Naive B cell (primary cell): ENCODE data around the gene CDK13. TPM values are rescaled to one million over a fixed set of nuclear protein-coding genes. Genes with fewer than 3 reads are reported as not detected.
A peak's percentile ranks its signal among the peaks of the same experiment; 100 is the strongest.

ENCODE experiments used
- ATAC-seq, 2 donors: fragments of 150-1000 bp; cut with Tn5 transposase; 2 replicates each; pipeline ENCODE4 v1.10.0; 2021; ENCODE audit warnings: low read depth in 2 of 2, mild to moderate bottlenecking in 2 of 2, moderate library complexity in 2 of 2
- DNase-seq: peaks from one replicate; pipeline ENCODE4 v3.0.0; 2022
- H3K27ac Mint-ChIP-seq, 6 donors: one replicate each; pipeline ENCODE4 v1.8.0; 2020 to 2022; ENCODE audit warnings: mild to moderate bottlenecking in 6 of 6, mixed read lengths in 6 of 6, moderate library complexity in 5 of 6, inconsistent platforms in 2 of 6
- H3K27me3 Mint-ChIP-seq, 3 donors: one replicate each; pipeline ENCODE4 v1.8.0; 2021 to 2022; ENCODE audit warnings: mixed read lengths in 3 of 3, mild to moderate bottlenecking in 1 of 3
- H3K36me3 Mint-ChIP-seq, 2 donors: one replicate each; pipeline ENCODE4 v1.8.0; 2020 to 2022; ENCODE audit warnings: mixed read lengths in 2 of 2, inconsistent platforms in 1 of 2, mild to moderate bottlenecking in 1 of 2
- H3K4me1 Mint-ChIP-seq, 3 donors: one replicate each; pipeline ENCODE4 v1.8.0; 2020 to 2022; ENCODE audit warnings: mixed read lengths in 3 of 3, inconsistent platforms in 1 of 3, mild to moderate bottlenecking in 1 of 3, moderate library complexity in 1 of 3
- H3K4me3 Mint-ChIP-seq, 8 donors: one replicate each; pipeline ENCODE4 v1.8.0; 2020 to 2022; ENCODE audit warnings: mild to moderate bottlenecking in 8 of 8, mixed read lengths in 8 of 8, moderate library complexity in 8 of 8, inconsistent platforms in 2 of 8
- H3K9me3 Mint-ChIP-seq, 7 donors: one replicate each; pipeline ENCODE4 v1.8.0; 2020 to 2022; ENCODE audit warnings: mixed read lengths in 7 of 7, mild to moderate bottlenecking in 5 of 7, inconsistent platforms in 2 of 7, moderate library complexity in 1 of 7
- polyA plus RNA-seq, 6 donors: library from polyadenylated mRNA; unstranded; fragments of 300-500 nt; fragmentation: Illumina TruSeq; gene quantifications; one replicate each; pipeline ENCODE4 v1.2.3, GENCODE V29; 2021; ENCODE audit warnings: low read depth in 6 of 6

Gene CDK13
- polyA plus RNA-seq, 6 donors from 2014 or later: 21.1 to 148 (median 56.2) TPM

DNA sequence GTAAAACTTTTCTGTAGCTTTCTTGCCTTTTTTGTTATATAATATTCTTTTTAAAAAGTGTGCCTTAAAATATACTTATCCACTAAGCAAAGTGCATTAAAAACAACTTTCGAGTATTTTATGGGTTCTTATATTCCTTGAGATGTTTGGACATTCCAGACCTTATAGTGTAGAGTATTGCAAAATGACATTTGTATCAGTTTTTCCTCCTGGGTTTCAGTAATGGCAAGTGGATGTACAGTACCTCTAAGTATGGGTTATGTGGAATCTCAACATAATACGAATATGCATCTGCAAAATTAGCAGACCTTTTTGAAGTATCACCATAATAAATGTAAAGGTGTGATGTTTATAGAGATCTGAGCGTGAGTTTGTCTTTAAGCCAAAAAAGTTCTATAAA is 2.7 kb downstream of the CDK13 start:
- peaks cover 50 to 66% (median 56%) of the 10 kb centered on the region in 3 donors for H3K4me1 Mint-ChIP-seq
- DNase-seq (no peak), ATAC-seq (no peak)
- no peaks in the 10 kb centered on the region for H3K27me3 Mint-ChIP-seq
- H3K9me3 Mint-ChIP-seq: no peaks in the 10 kb centered on the region
- H3K4me3 Mint-ChIP-seq: peak overlapping the region; percentile 84 to 99 (median 96)
- H3K27ac Mint-ChIP-seq: peak overlapping the region in 4 of 6 donors; percentile 85 to 92 (median 90)
- peaks cover 7 to 15% of the 10 kb centered on the region in 2 donors for H3K36me3 Mint-ChIP-seq

GRCh38 chr7:39954694-39955093 is 4.6 kb downstream of the CDK13 start:
- ATAC-seq (no peak), DNase-seq (no peak)
- Mint-ChIP-seq H3K27me3 (no peaks in the 10 kb centered on the region), H3K27ac (peak overlapping the region in 3 of 6 donors; percentile 11 to 60 (median 14)), H3K36me3 (peaks cover 7 to 15% of the 10 kb centered on the region in 2 donors), H3K4me3 (peak overlapping the region; percentile 23 to 92 (median 62)), H3K4me1 (peaks cover 39 to 70% (median 49%) of the 10 kb centered on the region in 3 donors), H3K9me3 (no peaks in the 10 kb centered on the region)

- Mint-ChIP-seq H3K36me3 (peaks cover 7 to 14% of the 10 kb centered on the region in 2 donors), H3K4me1 (peaks cover 36 to 86% (median 58%) of the 10 kb centered on the region in 3 donors), H3K27me3 (no peaks in the 10 kb centered on the region), H3K27ac (peak overlapping the region in 2 of 6 donors; percentile 23 to 30), H3K4me3 (peak overlapping the region in 7 of 8 donors; percentile 26 to 83 (median 55)), H3K9me3 (peaks cover 0 to 3% (median 0%) of the 10 kb centered on the region in 7 donors)
- ATAC-seq (peak in 1 of 2 donors; percentile 50), DNase-seq (no peak)
Observed at GRCh38 chr7:39958038-39958437, 8.0 kb downstream of the CDK13 start.

DNA sequence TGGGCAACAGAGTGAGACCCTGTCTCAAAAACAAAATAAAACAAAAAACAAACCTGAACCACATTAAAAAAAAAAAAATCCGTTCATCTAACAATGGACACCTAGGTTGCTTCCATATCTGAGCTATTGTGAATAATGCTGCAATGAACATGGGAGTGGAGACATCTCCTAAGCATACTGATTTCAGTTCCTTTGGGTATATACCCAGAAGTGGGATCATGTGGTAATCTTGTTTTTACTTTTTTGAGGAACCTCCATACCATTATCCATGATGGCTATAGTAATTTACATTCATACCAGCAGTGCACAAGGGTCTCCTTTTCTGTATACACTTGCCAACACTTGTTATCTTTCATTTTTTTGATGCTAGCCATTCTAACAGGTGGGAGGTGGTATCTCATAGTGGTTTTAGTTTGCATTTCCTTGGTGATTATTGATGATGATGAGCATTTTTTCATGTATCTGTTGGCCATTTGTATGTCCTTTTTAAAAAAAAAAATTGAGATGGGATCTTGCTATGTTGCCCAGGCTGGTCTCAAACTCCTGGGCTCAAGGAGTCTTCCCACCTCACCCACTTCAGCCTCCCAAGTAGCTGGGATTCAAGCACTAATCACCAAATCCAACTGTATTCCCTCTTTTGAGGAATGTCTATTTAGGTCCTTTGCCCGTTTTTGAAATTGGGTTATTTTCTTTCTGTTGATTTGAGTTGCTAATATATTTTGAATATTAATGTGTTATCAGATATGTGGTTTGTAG is 17.5 kb downstream of the CDK13 start:
- no peaks in the 10 kb centered on the region for H3K27me3 Mint-ChIP-seq
- DNase-seq: no peak
- H3K9me3 Mint-ChIP-seq: peaks cover 0 to 3% (median 0%) of the 10 kb centered on the region in 7 donors
- peaks cover 0 to 5% of the 10 kb centered on the region in 2 donors for H3K36me3 Mint-ChIP-seq
- peak overlapping the region in 4 of 8 donors; percentile 17 to 79 (median 72) for H3K4me3 Mint-ChIP-seq
- no peak for ATAC-seq
- H3K27ac Mint-ChIP-seq: peak overlapping the region in 4 of 6 donors; percentile 77 to 86 (median 85)
- H3K4me1 Mint-ChIP-seq: peaks cover 69 to 99% (median 99%) of the 10 kb centered on the region in 3 donors

- DNase-seq (no peak), ATAC-seq (no peak)
- Mint-ChIP-seq H3K4me3 (peak overlapping the region; percentile 25 to 83 (median 69)), H3K9me3 (peaks cover 0 to 3% (median 0%) of the 10 kb centered on the region in 7 donors), H3K27ac (peak overlapping the region; percentile 77 to 94 (median 88)), H3K27me3 (no peaks in the 10 kb centered on the region), H3K4me1 (peaks cover 77 to 97% (median 84%) of the 10 kb centered on the region in 3 donors), H3K36me3 (peaks cover 0 to 11% of the 10 kb centered on the region in 2 donors)
Observed at GRCh38 chr7:39969431-39969830, 19.4 kb downstream of the CDK13 start.

GRCh38 chr7:39971924-39972323 is 21.9 kb downstream of the CDK13 start:
- Mint-ChIP-seq H3K4me1 (peaks cover 59 to 72% (median 66%) of the 10 kb centered on the region in 3 donors), H3K9me3 (no peaks in the 10 kb centered on the region), H3K36me3 (peaks cover 0 to 11% of the 10 kb centered on the region in 2 donors), H3K27ac (peak overlapping the region; percentile 67 to 93 (median 85)), H3K4me3 (peak overlapping the region; percentile 61 to 82 (median 70)), H3K27me3 (no peaks in the 10 kb centered on the region)
- DNase-seq (no peak), ATAC-seq (peak; percentile 52 to 82)

DNA sequence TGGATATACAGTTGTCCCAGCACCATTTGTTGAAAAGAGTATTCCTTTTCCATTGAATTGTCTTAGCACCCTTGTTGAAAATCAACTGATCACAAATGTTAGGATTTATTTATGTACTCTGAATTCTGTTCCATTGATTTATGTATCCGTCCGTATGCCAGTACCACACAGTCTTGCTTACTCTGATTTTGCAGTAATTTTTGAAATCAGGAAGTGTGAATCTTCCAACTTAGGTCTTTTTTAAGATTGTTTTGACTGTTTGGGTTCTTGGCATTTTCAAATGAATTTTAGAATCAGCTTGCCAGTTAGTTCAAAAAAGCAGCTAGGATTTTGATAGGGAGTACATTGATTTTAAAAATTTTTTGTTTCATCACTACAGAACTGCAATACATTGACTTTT is 23.7 kb downstream of the CDK13 start:
- H3K27me3 Mint-ChIP-seq: no peaks in the 10 kb centered on the region
- DNase-seq (no peak), ATAC-seq (no peak)
- peaks cover 40 to 53% (median 48%) of the 10 kb centered on the region in 3 donors for H3K4me1 Mint-ChIP-seq
- H3K36me3 Mint-ChIP-seq: peaks cover 0 to 6% of the 10 kb centered on the region in 2 donors
- H3K4me3 Mint-ChIP-seq: peak overlapping the region in 7 of 8 donors; percentile 28 to 84 (median 71)
- H3K27ac Mint-ChIP-seq: peak overlapping the region; percentile 28 to 88 (median 84)
- H3K9me3 Mint-ChIP-seq: no peaks in the 10 kb centered on the region

- Mint-ChIP-seq H3K27ac (no peak overlapping the region), H3K27me3 (no peaks in the 10 kb centered on the region), H3K36me3 (peaks cover 0 to 6% of the 10 kb centered on the region in 2 donors), H3K4me3 (no peak overlapping the region), H3K9me3 (no peaks in the 10 kb centered on the region), H3K4me1 (peaks cover 8 to 12% (median 9%) of the 10 kb centered on the region in 3 donors)
- peak; percentile 24 for DNase-seq
- peak; percentile 85 to 87 for ATAC-seq
Observed at GRCh38 chr7:39978230-39978934, 28.3 kb downstream of the CDK13 start.

GRCh38 chr7:39979406-39980073 is 29.5 kb downstream of the CDK13 start:
- DNase-seq (no peak), ATAC-seq (peak; percentile 23 to 56)
- Mint-ChIP-seq H3K9me3 (no peaks in the 10 kb centered on the region), H3K4me1 (peaks cover 10 to 20% (median 11%) of the 10 kb centered on the region in 3 donors), H3K27ac (no peak overlapping the region), H3K27me3 (no peaks in the 10 kb centered on the region), H3K4me3 (no peak overlapping the region), H3K36me3 (no peaks in the 10 kb centered on the region)

DNA sequence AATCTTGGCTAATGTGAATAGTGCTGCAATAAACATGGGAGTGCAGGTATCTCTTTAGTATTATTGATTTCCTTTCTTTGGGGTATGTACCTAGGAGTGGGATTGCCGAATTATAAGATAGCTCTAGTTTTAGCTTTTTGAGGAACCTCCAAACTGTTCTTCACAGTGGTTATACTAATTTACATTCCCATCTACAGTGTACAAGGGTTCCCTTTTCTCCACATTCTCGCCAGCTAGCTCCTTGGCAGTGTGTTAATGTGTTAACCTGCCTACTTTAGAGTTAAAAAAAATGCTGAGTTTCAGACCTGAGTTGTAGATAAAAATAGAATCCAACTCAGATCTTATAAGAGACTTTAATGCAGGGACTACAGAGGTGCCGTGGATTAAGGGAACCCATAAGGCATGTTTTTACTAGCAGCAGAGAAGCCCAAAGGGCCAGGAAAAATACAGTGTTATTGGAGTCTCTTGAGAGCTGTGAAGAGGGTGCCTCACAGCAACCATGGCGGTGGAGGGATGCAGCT is 35.4 kb downstream of the CDK13 start:
- H3K4me3 Mint-ChIP-seq: peak overlapping the region in 3 of 8 donors; percentile 21 to 53 (median 21)

GRCh38 chr7:39987641-39988347 is 37.7 kb downstream of the CDK13 start:
- peaks cover 8 to 19% of the 10 kb centered on the region in 2 donors for H3K36me3 Mint-ChIP-seq
- peaks cover 36 to 58% (median 50%) of the 10 kb centered on the region in 3 donors for H3K4me1 Mint-ChIP-seq
- no peaks in the 10 kb centered on the region for H3K27me3 Mint-ChIP-seq
- H3K4me3 Mint-ChIP-seq: peak overlapping the region in 1 of 8 donors; percentile 48
- no peak for ATAC-seq
- peak overlapping the region; percentile 19 to 80 (median 49) for H3K27ac Mint-ChIP-seq
- DNase-seq: no peak
- H3K9me3 Mint-ChIP-seq: no peaks in the 10 kb centered on the region

More for the DNA sequence above, 35.4 kb downstream of the CDK13 start:
- Mint-ChIP-seq H3K4me1 (peaks cover 33 to 54% (median 47%) of the 10 kb centered on the region in 3 donors), H3K9me3 (no peaks in the 10 kb centered on the region), H3K36me3 (peaks cover 7 to 19% of the 10 kb centered on the region in 2 donors), H3K27ac (peak overlapping the region; percentile 6 to 50 (median 34)), H3K27me3 (no peaks in the 10 kb centered on the region)
- ATAC-seq (peak; percentile 16 to 30), DNase-seq (no peak)

DNA sequence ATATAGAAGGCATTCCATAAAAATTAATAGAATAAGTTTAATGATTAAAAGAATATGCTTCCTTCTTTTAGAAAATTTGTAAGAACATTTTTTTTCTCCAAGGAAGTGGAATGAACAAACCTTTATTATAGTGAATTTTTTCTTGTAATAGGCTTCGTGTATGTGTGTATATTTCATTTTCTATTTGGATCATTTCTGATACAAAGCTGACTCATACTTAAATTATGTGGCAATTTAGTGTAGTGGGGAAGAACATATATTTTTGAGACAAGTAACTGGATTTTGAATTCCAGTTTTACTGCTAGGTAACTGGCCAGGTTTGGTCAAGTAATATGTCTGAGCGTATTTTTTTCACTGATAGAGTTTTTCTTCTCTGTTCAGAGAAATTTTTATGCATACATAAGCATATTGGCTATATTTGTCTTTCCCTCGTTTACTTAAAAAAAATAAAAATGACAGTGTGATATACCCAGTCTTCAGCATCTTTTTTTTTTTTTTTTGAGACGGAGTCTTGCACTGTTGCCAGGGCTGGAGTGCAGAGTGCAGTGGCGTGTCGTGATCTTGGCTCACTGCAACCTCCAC is 50.8 kb downstream of the CDK13 start:
- ATAC-seq: no peak
- no peak overlapping the region for H3K4me3 Mint-ChIP-seq
- H3K9me3 Mint-ChIP-seq: no peaks in the 10 kb centered on the region
- peaks cover 10 to 13% of the 10 kb centered on the region in 2 donors for H3K36me3 Mint-ChIP-seq
- H3K27me3 Mint-ChIP-seq: no peaks in the 10 kb centered on the region
- DNase-seq: no peak
- no peak overlapping the region for H3K27ac Mint-ChIP-seq
- H3K4me1 Mint-ChIP-seq: peaks cover 6 to 11% (median 9%) of the 10 kb centered on the region in 3 donors
